ENCODE measurements around the gene NDST3. TPM values are rescaled to one million over a fixed set of nuclear protein-coding genes. Genes with fewer than 3 reads are reported as not detected.

The NDST3 gene
- total RNA-seq, 4 donors from 2014 or later: 1.7 TPM; not detected in 3

- H3K9me3 ChIP-seq: no peaks in the 10 kb centered on the region
- H3K27me3 ChIP-seq: peaks cover 0 to 12% of the 10 kb centered on the region in 2 donors
- H3K4me1 ChIP-seq: peaks cover 0 to 9% of the 10 kb centered on the region in 2 donors
- no peak overlapping the region for H3K27ac ChIP-seq
- TF ChIP-seq CTCF (IDR thresholded peaks at IDR 0.05) (no peak), POLR2A (IDR thresholded peaks at IDR 0.05) (no peak)
- intact Hi-C loops (cut with DNase I; ENCODE audit: low total_unique reads): no loop called here
- H3K36me3 ChIP-seq: no peaks in the 10 kb centered on the region
- DNase-seq: no peak
- no peak overlapping the region for H3K4me3 ChIP-seq
Measured at GRCh38 chr4:118029224-118029623, 5.1 kb upstream of the NDST3 start.

GRCh38 chr4:118032691-118033090 lies 1.6 kb upstream of the NDST3 start:
- Histone ChIP-seq H3K4me3 (no peak overlapping the region), H3K4me1 (peaks cover 0 to 9% of the 10 kb centered on the region in 2 donors), H3K36me3 (no peaks in the 10 kb centered on the region), H3K9me3 (no peaks in the 10 kb centered on the region), H3K27ac (no peak overlapping the region), H3K27me3 (peaks cover 0 to 33% of the 10 kb centered on the region in 2 donors)
- intact Hi-C loops (cut with DNase I; ENCODE audit: low total_unique reads): no loop called here
- TF ChIP-seq POLR2A (IDR thresholded peaks at IDR 0.05): no peak
- no peak for TF ChIP-seq CTCF (IDR thresholded peaks at IDR 0.05)
- DNase-seq: no peak

GRCh38 chr4:118033148-118034052 lies 886 bp upstream of the NDST3 start:
- Histone ChIP-seq H3K36me3 (no peaks in the 10 kb centered on the region), H3K9me3 (no peaks in the 10 kb centered on the region), H3K4me3 (peak overlapping the region; percentile 3 to 28), H3K27me3 (peaks cover 0 to 28% of the 10 kb centered on the region in 2 donors), H3K4me1 (peaks cover 0 to 9% of the 10 kb centered on the region in 2 donors), H3K27ac (no peak overlapping the region)
- intact Hi-C loops (cut with DNase I; ENCODE audit: low total_unique reads): no loop called here
- no peak for TF ChIP-seq POLR2A (IDR thresholded peaks at IDR 0.05)
- no peak for TF ChIP-seq CTCF (IDR thresholded peaks at IDR 0.05)
- no peak for DNase-seq

GRCh38 chr4:118035309-118035708 lies 1.0 kb downstream of the NDST3 start:
- DNase-seq: no peak
- H3K36me3 ChIP-seq: no peaks in the 10 kb centered on the region
- intact Hi-C loops (cut with DNase I; ENCODE audit: low total_unique reads): no loop called here
- peaks cover 0 to 27% of the 10 kb centered on the region in 2 donors for H3K27me3 ChIP-seq
- H3K27ac ChIP-seq: no peak overlapping the region
- no peak overlapping the region for H3K4me3 ChIP-seq
- TF ChIP-seq POLR2A (IDR thresholded peaks at IDR 0.05) (no peak), CTCF (IDR thresholded peaks at IDR 0.05) (no peak)
- peaks cover 0 to 9% of the 10 kb centered on the region in 2 donors for H3K4me1 ChIP-seq
- H3K9me3 ChIP-seq: no peaks in the 10 kb centered on the region

GRCh38 chr4:118036336-118036735 lies 2.0 kb downstream of the NDST3 start:
- TF ChIP-seq CTCF (IDR thresholded peaks at IDR 0.05): no peak
- TF ChIP-seq POLR2A (IDR thresholded peaks at IDR 0.05): no peak
- Histone ChIP-seq H3K4me3 (no peak overlapping the region), H3K27me3 (peaks cover 0 to 27% of the 10 kb centered on the region in 2 donors), H3K4me1 (peaks cover 0 to 9% of the 10 kb centered on the region in 2 donors), H3K36me3 (no peaks in the 10 kb centered on the region), H3K9me3 (no peaks in the 10 kb centered on the region), H3K27ac (no peak overlapping the region)
- DNase-seq: no peak
- intact Hi-C loops (cut with DNase I; ENCODE audit: low total_unique reads): no loop called here
